Lung microvascular endothelial cell (primary cell): ENCODE measurements around the gene AP3B2. TPM values are rescaled to one million over a fixed set of nuclear protein-coding genes. Genes with fewer than 3 reads are reported as not detected.

Source experiments
- total RNA-seq: library from RNA; depleted of rRNA; stranded (reverse); fragments of >200 nt; gene quantifications from 2 replicates; pipeline ENCODE4 v1.2.1, GENCODE V29; 2014

Gene AP3B2
- total RNA-seq, 1 donor from 2014 or later = not detected

Other genes starting within 250 kb of the AP3B2 start
- 2,061 and 2,587 TPM in 2 replicates for gene RPS17, start 169.4 kb downstream of the AP3B2 start, total RNA-seq
- under 0.01 TPM in 1 of 2 replicates, not detected in the other for gene CPEB1, start 62.5 kb downstream of the AP3B2 start, total RNA-seq
- not detected in 2 replicates for gene FSD2, start 96.2 kb upstream of the AP3B2 start, total RNA-seq
- 3.9 and 6.0 TPM in 2 replicates for gene WHAMM, start 99.8 kb upstream of the AP3B2 start, total RNA-seq
- 0.20 and 0.22 TPM in 2 replicates for gene HOMER2, start 242.8 kb upstream of the AP3B2 start, total RNA-seq